GM10847 (cell line): ENCODE data around the gene CTBP2.

Experiments used
- POLR2A ChIP-seq: IDR thresholded peaks from 2 replicates; pipeline ENCODE4 v1.6.1; 2011; ENCODE audit not compliant: insufficient read length; ENCODE audit errors: extremely low read depth

CTBP2 gene

DNA sequence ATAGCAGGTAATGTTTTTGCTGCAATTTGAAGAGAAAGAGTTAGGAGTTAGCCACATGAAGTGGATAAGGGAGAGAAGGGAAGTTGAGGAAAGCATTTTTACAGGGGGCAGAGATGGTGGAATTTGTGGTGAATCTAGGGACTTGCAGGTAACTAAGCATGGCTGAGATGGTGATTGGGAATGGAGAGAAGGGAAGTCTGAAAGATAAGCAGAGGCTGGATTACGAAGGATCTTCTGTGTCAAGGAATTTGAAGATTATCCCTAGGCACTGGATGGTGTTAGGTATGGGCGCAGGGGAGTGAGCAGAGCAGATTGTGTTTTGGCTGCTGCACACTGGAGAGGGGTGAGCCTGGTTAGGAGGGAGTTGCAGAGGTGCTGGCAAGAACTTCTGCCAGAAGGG, 193.1 kb downstream of the CTBP2 start:
- no peak for TF ChIP-seq POLR2A

DNA sequence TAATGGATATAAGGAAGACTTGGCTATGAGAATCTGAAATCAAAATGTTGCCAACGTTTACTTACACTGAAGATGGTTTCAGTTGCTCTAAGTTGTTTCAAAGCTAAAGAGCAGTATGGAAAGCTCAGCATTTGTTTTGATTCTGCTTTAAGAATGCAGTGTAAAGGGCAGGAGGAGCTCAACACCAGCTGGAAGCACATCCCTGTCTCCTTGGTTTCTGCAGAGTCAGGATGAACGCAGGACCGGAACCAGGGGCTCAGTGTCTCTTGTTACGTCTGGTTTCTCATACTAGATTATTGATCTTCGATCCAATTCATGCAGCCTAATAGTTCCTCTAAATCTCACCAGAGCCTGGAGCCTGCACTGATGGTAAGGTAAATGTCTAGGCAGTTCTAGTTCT, 194.4 kb downstream of the CTBP2 start:
- no peak for TF ChIP-seq POLR2A

DNA sequence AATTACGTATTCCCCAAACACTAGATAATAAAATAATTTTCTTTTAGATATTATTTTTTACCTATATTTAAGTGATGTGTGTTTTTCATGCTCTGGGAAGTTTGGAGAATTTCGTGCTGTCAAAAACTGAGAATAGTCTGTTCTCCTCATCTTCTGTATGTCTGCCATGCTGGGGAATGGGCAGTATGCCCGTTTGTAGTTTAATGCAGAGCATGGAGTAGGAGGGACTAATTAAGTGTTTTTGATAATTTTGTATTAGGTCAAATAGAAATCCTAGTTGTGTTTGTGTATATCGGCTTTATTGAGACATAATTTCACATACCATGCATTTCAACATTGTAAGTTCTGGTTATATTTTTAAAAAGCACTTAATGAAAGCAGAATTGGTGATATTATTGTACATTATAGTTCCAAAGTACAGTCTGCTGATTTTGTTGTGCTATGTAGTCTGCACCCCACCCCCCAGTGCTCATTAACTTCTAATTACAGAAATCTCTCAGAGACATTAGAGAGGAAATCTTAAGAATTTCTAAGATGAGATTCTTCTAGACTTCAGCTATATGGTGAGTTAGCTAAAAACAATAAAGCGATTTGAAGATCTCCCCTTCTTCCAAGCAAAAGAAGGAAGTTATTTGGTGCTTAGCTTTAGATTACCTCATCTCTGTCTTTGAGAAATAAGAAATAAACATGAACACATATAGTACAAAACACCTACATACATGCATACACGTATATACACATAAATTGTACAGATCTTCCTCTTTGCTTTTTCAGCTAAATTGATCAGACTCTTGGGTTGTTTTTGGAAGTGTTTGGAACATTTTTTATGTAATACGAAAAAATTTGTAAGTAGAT, 196.3 kb downstream of the CTBP2 start:
- TF ChIP-seq POLR2A, result no peak

DNA sequence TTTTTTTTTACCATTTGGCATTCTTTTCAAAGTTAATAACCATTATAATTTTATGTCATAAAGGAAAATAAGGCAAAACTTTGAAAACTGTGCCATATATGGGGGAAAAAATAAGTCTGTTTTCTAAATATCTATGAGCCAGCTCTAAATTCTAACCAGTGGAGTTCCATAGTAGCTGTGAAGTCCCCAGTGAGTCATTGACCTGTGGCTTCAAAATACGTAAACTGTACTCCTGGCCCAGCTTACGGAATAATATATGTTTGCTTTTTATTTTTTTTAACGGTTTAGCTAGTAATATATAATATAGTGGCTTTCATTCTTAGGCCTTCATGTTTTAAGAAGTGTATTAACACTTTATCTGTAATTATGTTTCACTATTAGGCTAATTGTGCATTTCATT, 197.9 kb downstream of the CTBP2 start:
- no peak for TF ChIP-seq POLR2A

DNA sequence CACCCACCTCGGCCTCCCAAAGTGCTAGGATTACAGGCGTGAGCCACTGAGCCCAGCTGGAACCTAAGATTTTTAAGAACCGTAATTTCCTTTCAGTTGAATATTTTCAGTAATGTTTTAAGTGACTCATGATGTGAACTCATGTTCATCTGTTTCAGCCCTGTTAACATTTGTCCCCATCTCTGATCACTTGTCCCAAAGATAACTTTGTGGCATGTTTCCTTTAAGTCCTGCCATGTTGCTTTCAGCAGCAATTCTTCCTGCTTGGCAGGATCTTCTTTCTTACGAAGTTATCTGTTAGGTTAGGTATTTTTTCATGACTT, 199.2 kb downstream of the CTBP2 start:
- TF ChIP-seq POLR2A, result no peak

DNA sequence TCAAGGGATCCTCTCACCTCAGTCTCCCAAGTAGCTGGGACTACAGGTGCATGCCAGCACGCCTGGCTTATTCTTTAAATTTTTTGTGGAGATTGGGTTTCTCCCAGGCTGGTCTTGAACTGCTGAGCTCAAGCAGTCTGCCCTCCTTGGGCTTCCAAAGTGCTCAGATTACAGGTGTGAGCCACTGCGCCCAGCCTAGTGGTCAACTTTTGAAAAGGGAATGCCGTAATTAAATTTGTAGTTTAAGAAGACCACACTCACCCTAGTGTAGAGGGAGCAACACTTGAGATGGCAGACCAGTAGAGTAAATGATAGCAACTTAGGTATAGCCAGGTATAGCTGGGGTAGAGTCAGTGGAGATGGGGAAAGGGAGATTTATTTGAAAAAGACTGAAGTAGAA, 200.8 kb downstream of the CTBP2 start:
- TF ChIP-seq POLR2A, result no peak

DNA sequence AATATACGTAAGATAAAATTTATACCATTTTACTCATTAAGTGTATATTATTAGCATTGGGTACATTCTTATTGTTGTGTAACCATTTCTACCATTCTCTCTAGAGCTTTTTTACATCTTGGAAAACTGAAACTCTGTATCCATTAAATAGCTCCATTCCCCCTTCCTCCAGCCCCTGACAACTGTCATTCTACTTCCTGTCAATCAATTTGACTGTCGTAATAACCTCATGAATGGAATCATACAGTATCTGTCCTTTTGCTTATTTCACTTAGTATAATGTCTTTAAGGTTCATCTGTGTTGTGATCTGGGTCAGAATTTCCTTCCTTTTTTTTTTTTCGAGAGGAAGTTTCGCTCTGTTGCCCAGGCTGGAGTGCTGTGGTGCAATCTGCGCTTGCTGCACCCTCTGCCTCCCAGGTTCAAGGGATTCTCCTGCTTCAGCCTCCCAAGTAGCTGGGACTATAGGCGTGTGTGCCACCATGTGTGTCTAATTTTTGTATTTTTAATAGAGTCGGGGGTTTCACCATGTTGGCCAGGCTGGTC, 202.9 kb downstream of the CTBP2 start:
- TF ChIP-seq POLR2A, result no peak

DNA sequence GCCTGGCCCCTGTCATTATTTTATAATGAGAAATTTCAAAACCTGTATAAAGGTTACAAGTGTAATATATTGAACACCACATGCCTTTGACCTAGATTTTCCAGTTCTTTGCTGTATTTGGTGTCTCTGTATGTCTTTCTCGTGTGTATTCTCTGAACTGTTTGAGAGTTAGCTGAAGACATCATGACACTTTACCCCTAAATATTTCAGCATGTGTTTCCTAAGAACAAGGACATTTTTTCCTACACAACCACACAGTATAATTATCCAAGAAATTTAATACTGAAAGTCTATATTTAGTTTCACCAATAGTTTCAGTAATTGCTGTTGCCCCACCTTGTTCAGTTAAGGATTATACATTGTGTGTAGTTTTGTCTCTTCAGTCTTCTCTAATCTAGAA, 203.6 kb downstream of the CTBP2 start:
- no peak for TF ChIP-seq POLR2A

DNA sequence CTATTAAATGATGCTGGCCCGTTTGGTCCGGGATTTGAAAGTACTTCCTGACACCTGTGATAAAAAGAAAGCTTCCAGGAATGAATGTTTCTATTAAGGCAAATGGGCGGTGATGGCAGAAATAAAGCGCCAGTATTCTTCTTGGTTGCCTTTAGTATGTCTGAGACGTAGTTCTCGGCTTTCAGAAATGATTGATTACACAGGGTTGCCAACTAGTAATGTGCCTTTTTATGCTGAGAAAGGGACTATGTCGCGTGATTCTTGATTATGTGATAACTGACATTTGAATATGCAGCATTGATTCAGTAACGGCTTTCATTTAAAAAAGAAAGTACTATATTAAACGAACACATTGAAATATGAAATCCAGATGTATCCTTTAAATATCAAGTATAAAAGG, 204.5 kb downstream of the CTBP2 start:
- no peak for TF ChIP-seq POLR2A

DNA sequence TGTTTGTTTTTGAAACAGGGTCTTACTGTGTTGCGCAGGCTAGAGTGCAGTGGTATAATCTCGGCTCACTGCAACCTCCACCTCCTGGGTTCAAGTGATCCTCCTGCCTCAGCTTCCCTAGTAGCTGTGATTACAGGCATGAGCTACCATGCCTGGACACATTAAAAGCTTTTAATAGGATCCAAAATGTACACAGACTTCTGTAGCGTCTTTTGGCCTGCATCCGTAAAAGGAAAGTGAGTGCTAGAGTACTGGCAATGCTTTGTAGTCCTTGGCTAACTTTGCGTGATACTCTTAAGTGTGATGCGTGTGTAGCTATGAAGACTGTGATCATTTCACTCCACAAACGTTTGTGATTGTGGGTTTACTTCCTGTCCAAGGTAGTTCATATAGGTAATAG, 205.1 kb downstream of the CTBP2 start:
- TF ChIP-seq POLR2A, result no peak

DNA sequence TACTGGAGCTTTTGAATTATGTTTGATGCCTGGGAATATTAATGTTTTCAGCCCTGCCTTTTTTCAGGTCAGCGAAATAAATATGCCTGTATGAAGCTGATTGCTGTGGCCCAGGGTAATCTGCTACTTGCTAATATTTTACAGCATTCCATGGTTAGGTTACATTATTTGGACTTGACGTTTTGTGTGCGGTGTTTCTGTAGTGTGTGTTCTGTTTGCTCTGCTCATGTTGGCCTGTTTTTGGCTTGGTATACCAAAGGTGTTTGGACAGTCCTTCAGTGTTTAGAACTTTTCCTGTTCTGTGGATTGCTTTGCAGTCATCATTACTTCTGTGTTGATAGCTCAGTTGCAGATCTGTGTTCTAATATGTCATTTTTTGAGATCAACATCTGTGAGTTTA, 206.9 kb downstream of the CTBP2 start:
- TF ChIP-seq POLR2A, result no peak

DNA sequence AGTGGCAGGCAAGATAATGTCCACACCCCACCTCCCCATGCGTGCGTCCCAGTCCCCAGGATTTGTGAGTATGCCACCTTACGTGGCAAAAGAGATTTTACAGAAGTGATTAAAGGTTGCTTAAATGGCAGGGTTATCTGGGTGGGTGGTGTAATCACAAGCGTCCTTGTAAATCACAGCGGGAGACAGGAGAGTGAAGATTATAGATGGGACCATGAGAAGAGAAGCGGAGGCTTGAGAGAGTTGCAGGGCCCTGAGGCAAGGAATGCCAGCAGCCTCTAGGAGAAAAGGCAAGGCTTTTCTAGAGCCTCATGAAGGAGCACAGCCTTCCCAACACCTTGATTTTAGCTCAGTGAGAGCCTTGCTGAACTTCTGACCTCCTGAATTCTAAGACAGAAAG, 208.2 kb downstream of the CTBP2 start:
- TF ChIP-seq POLR2A, result no peak

DNA sequence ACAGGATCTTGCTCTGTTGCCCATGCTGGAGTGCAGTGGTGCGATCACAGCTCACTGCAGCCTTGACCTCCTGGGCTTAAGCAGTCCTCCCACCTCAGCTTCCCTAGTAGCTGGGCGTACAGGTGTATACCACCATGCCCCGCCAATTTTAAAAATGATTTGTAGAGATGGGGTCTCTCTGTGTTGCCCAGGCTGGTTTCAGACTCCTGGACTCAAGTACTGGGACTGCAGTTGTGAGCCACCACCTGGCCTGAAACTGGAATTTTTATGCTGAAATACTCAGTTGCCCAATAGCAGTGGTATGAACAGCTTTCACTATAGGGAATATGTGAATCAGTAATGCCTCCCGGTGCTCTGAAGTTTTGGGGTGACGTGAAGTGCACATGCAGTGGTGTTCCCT, 210.8 kb downstream of the CTBP2 start:
- no peak for TF ChIP-seq POLR2A

DNA sequence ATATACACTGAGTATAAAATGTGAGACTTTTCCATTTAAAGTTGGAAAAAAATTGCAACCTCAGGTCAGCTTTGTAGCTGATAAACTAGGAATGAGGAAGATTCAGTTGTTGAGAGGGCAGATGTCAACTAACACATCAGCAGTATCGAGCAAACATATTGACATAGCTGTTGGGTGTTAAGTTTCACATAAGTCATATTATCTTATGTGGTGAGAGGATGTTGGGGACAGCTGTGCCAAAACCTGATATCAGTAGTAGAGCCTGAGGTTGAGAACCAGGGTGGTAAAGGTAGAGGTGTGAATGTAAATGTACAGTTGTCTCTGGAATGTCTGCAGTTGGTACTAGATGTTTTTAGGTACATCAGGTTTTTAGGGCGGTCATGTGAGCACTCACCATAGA, 213.4 kb downstream of the CTBP2 start:
- TF ChIP-seq POLR2A, result no peak

DNA sequence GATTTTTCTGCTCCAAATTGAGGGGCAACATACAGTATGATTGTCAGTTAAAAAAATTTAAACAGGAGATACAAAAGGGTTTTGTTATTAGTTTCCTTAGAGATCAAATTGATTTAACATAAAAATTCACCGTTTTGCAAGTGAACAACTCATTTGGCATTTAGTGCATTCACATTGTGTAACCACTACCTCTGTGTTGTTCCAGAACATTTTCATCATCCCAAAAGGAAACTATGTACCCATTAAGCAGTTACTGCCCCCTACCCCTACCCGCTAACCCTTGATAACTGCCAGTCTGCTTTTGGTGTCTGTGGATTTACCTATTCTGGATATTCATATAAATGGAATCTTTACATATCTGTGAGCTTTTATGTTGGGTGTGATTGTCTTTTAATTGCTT, 215.4 kb downstream of the CTBP2 start:
- no peak for TF ChIP-seq POLR2A

DNA sequence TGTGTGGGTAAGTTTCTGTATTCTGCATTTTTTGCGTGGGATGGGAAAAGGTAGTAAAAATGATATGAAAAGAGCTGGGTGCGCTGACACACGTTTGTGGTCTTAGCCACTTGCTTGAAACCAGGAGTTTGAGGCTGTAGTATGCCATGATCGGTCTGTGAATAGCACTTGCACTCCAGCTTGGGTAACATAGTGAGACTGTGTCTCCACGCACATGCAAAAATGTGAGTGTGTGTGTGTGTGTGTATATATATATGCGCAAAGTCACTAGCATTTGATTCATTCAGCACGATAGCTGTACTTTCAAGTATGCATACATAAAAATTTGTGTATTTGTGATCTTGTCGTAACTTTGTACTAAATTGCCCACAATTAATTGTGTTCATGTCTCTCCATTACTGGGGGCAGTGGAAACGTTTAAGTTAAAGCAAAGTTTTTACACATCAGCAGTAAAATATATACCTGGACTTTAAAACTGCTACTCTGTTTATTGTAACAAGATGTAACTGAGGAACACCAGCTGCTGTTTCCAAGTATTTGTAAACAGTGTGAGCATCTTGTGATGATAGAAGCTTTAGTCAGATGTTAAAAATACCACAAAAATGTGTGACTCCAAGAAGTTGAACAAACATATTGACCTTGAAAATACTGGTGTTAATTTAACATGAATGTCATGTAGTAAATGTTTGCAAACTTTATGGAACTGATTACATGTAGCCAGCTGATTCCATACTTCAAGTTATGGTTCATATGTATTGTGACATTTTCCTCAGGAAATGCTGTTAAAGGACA, 216.9 kb downstream of the CTBP2 start:
- no peak for TF ChIP-seq POLR2A

DNA sequence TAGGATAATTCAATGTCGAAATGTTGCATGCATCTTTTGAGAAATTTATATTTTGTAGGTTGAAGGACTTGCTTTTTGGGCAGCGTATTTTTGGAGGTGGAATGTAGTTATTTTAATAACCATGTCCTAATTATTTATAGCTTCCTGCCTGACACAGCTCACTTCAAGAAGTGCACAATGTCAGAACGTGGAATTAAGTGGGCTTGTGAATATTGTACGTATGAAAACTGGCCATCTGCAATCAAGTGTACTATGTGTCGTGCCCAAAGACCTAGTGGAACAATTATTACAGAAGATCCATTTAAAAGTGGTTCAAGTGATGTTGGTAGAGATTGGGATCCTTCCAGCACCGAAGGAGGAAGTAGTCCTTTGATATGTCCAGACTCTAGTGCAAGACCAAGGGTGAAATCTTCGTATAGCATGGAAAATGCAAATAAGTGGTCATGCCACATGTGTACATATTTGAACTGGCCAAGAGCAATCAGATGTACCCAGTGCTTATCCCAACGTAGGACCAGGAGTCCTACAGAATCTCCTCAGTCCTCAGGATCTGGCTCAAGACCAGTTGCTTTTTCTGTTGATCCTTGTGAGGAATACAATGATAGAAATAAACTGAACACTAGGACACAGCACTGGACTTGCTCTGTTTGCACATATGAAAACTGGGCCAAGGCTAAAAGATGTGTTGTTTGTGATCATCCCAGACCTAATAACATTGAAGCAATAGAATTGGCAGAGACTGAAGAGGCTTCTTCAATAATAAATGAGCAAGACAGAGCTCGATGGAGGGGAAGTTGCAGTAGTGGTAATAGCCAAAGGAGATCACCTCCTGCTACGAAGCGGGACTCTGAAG, 217.8 kb downstream of the CTBP2 start:
- TF ChIP-seq POLR2A, result no peak
